A673 (cell line): ENCODE measurements around the gene RGS1.

Experiments used
- CTCF ChIP-seq: fragments of 300-800, 200-600 bp; sonication (generic); conservative IDR thresholded peaks from 2 replicates; pipeline ENCODE4 v1.5.1; 2017; ENCODE audit warnings: low read depth, mild to moderate bottlenecking, antibody characterized with exemption, low read length, moderate library complexity, mixed read lengths
- EZH2 ChIP-seq: fragments of 200-600 bp; sonication (generic); IDR thresholded peaks from 2 replicates; pipeline ENCODE4 v1.6.1; 2017; ENCODE audit warnings: borderline replicate concordance, low read depth, mild to moderate bottlenecking, mixed read lengths, antibody characterized with exemption, low read length; ENCODE audit not compliant: poor library complexity, severe bottlenecking

GRCh38 chr1:192579010-192579738 lies 3.6 kb downstream of the RGS1 start:
- TF ChIP-seq CTCF (no peak), EZH2 (no peak)
